HL-60 (cell line): Measurements from ENCODE around the gene RTN4.

Experiments
- DNase-seq, 2 experiments: peaks; one replicate each; pipeline ENCODE4 v3.0.0-alpha.2; 2010 to 2020; ENCODE audit warnings: low read depth in 1 of 2, low spot score in 1 of 2
- H3K27ac ChIP-seq: fragments of 250-450 bp; sonication (Bioruptor Pico); replicated peaks from 2 replicates; pipeline ENCODE4 v1.5.1; 2020; ENCODE audit warnings: mild to moderate bottlenecking, moderate library complexity
- H3K27me3 ChIP-seq: fragments of 250-450 bp; sonication (Bioruptor Pico); 2 replicates; pipeline ENCODE4 v1.5.1; 2021; ENCODE audit warnings: mild to moderate bottlenecking, moderate library complexity; ENCODE audit not compliant: insufficient read depth, poor library complexity, severe bottlenecking
- H3K4me3 ChIP-seq: replicated peaks from 2 replicates; pipeline ENCODE4 v1.5.1; 2011; ENCODE audit warnings: mild to moderate bottlenecking, control low read depth, low read length; ENCODE audit not compliant: insufficient read depth
- GABPA ChIP-seq: IDR thresholded peaks from 2 replicates; pipeline ENCODE4 v1.6.1; 2012; ENCODE audit warnings: low read depth
- POLR2AphosphoS5 ChIP-seq: IDR thresholded peaks from 2 replicates; pipeline ENCODE4 v1.6.1; 2012; ENCODE audit warnings: low read depth
- SPI1 ChIP-seq: IDR thresholded peaks from 2 replicates; pipeline ENCODE4 v1.6.1; 2012; ENCODE audit warnings: low read depth, mild to moderate bottlenecking, borderline replicate concordance
- TF ChIP-seq, protein P1 (sequence below): IDR thresholded peaks from 2 replicates; pipeline ENCODE4 v1.6.1; 2012; ENCODE audit warnings: low read depth; ENCODE audit not compliant: insufficient replicate concordance
- TF ChIP-seq, protein P2 (sequence below): IDR thresholded peaks from one replicate; pipeline ENCODE4 v1.5.1; 2011; ENCODE audit warnings: low read length, control low read depth, inconsistent platforms; ENCODE audit not compliant: insufficient read depth

Gene RTN4

DNA sequence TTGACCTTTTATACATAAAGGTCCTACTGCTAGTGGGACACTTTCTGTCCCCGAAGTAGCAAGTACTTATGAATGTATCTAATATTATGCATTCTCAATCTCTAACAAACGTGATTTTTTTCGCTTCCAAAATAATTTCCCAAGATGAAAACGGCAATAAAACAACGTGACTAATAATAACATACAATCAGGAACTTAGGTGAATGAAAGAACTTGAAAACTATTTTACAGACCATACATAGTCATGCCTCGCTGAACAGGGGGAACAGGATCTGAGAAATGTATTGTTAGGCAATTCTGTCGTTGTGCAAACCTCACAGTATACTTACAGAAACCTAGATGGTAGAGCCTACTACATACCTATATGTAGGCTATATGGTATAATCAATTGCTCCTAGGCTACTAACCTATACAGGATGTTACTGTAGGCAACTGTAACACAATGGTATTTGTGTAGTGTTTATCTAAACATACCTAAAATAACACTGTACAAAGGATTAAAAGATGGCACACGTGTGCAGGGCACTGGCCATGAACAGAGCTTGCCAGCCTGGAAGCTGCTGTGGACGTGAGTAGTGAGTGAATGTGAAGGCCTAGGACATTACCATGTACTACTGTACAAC is 2.5 kb downstream of the RTN4 start:
- Histone ChIP-seq H3K27me3 (no peaks in the 10 kb centered on the region), H3K4me3 (peak overlapping the region; percentile 69), H3K27ac (peak overlapping the region; percentile 92)
- DNase-seq = peak; percentile 82
- TF ChIP-seq, protein P1, sequence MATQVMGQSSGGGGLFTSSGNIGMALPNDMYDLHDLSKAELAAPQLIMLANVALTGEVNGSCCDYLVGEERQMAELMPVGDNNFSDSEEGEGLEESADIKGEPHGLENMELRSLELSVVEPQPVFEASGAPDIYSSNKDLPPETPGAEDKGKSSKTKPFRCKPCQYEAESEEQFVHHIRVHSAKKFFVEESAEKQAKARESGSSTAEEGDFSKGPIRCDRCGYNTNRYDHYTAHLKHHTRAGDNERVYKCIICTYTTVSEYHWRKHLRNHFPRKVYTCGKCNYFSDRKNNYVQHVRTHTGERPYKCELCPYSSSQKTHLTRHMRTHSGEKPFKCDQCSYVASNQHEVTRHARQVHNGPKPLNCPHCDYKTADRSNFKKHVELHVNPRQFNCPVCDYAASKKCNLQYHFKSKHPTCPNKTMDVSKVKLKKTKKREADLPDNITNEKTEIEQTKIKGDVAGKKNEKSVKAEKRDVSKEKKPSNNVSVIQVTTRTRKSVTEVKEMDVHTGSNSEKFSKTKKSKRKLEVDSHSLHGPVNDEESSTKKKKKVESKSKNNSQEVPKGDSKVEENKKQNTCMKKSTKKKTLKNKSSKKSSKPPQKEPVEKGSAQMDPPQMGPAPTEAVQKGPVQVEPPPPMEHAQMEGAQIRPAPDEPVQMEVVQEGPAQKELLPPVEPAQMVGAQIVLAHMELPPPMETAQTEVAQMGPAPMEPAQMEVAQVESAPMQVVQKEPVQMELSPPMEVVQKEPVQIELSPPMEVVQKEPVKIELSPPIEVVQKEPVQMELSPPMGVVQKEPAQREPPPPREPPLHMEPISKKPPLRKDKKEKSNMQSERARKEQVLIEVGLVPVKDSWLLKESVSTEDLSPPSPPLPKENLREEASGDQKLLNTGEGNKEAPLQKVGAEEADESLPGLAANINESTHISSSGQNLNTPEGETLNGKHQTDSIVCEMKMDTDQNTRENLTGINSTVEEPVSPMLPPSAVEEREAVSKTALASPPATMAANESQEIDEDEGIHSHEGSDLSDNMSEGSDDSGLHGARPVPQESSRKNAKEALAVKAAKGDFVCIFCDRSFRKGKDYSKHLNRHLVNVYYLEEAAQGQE = no peak
- TF ChIP-seq POLR2AphosphoS5 = no peak

DNA sequence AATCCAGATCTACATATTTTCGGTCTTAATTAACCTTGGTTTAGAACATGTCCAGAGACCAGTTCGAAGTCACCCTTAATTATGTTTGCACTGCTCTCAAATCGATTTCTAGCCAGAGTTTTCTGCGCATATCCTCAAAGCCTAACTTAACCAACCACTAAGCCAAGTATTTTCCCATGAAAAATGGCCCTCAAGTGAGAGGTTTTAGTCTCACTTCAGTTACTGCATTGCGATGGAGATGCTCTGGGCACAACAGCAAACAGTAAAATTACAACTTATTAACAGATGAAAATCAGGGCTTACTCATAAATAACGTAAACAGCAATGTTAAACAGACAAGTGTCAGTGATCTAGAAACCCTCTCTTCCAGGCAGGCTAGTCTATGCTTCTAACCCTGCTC is 4.5 kb downstream of the RTN4 start:
- TF ChIP-seq GABPA = no peak
- TF ChIP-seq, protein P2, sequence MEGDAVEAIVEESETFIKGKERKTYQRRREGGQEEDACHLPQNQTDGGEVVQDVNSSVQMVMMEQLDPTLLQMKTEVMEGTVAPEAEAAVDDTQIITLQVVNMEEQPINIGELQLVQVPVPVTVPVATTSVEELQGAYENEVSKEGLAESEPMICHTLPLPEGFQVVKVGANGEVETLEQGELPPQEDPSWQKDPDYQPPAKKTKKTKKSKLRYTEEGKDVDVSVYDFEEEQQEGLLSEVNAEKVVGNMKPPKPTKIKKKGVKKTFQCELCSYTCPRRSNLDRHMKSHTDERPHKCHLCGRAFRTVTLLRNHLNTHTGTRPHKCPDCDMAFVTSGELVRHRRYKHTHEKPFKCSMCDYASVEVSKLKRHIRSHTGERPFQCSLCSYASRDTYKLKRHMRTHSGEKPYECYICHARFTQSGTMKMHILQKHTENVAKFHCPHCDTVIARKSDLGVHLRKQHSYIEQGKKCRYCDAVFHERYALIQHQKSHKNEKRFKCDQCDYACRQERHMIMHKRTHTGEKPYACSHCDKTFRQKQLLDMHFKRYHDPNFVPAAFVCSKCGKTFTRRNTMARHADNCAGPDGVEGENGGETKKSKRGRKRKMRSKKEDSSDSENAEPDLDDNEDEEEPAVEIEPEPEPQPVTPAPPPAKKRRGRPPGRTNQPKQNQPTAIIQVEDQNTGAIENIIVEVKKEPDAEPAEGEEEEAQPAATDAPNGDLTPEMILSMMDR = no peak
- TF ChIP-seq, protein P1 = no peak
- no peak for TF ChIP-seq POLR2AphosphoS5
- TF ChIP-seq SPI1 = no peak
- H3K27me3 ChIP-seq = no peaks in the 10 kb centered on the region
- no peak for DNase-seq
- H3K4me3 ChIP-seq = no peak overlapping the region
- no peak overlapping the region for H3K27ac ChIP-seq

DNA sequence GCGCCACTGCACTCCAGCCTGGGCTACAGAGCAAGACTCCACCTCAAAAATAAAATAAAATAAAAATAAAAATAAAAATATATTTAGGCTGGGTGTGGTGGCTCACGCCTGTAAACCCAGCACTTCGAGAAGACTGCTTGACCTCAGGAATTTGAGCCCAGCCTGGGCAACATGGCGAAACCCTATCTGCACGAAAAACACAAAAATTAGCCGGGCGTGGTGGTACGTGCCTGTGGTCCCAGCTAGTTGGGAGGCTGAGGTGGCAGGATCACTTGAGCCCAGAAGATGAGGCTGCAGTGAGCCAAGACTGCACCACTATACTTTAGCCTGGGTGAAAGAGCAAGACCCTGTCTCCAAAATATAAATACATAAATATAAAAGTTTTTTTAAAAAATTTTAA is 6.4 kb downstream of the RTN4 start:
- TF ChIP-seq, protein P1 = no peak
- TF ChIP-seq, protein P2 = no peak
- TF ChIP-seq SPI1 (no peak), POLR2AphosphoS5 (no peak), GABPA (no peak)
- H3K27ac ChIP-seq = no peak overlapping the region
- H3K27me3 ChIP-seq = no peaks in the 10 kb centered on the region
- DNase-seq = no peak
- H3K4me3 ChIP-seq = no peak overlapping the region

DNA sequence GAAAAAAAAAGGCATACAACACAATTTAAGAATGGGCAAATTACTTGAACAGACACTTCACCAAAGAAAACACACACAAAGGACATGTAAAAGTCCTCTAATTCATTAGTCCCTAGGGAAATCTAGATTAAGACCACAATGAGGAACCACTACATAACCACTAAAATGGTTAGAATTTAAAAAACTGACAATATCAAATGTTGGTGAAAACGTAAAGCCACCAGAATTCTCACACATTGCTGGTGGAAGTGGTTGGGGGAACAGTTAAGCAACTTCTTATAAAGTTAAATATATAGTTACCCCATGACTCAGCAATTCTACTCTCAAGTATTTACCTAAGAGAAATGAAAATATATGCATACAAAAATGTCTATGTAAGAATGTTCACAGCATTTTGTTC is 11.8 kb downstream of the RTN4 start:
- no peak overlapping the region for H3K4me3 ChIP-seq
- H3K27me3 ChIP-seq = no peaks in the 10 kb centered on the region
- TF ChIP-seq POLR2AphosphoS5 (no peak), GABPA (no peak), SPI1 (no peak)
- TF ChIP-seq, protein P1 = no peak
- TF ChIP-seq, protein P2 = no peak
- H3K27ac ChIP-seq = no peak overlapping the region
- DNase-seq = no peak
